HG03097 (cell line): ENCODE data around the gene TNFRSF9.
"Not testable (repeated sequence)": the region's sequence is repeated elsewhere in the genome, so short reads cannot be mapped to it uniquely, and the experiment has no call there.

Source experiments
- ATAC-seq: cut with Tn5 transposase; IDR thresholded peaks from one replicate; pipeline ENCODE4 v1.9.1; 2021; ENCODE audit not compliant: unreplicated experiment, low FRiP score

The TNFRSF9 gene

DNA sequence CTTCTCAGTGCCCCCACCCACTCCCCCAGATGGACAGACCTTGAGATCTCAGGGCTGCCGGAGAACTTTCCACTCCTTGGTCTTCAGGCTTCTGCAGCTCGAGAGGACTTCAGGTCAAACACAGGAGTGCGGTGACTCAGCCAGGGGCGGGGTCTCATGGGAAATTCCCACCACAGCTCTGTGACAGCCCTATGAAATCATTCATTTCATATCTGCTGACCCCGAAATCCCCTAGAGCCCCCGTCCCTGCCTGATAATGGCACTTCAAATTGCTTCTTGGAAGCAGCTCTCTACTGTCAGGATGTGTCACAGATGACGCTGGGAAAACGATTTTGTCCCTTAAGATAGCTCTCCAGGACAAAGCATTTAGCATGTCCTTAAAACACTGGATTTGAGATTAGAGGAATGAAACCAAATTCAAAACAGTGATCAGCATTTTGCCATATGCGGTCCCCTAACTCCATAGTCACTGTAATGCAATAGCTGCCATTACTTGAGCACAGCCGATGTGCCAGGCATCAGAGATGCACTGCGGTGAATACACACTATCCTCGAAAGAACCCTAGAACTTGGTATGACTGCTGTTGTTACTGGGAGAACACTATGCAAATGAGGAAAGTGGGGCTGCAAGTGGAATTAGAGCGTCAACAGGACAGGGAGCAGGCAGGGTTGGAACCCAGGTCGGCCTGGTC lies at the start of gene TNFRSF9:
TNFRSF9 (minus strand) TSS at position 95 of the 692 bp plus-strand sequence. CDS start 845 bp downstream, outside the sequence.
- no peak for ATAC-seq

DNA sequence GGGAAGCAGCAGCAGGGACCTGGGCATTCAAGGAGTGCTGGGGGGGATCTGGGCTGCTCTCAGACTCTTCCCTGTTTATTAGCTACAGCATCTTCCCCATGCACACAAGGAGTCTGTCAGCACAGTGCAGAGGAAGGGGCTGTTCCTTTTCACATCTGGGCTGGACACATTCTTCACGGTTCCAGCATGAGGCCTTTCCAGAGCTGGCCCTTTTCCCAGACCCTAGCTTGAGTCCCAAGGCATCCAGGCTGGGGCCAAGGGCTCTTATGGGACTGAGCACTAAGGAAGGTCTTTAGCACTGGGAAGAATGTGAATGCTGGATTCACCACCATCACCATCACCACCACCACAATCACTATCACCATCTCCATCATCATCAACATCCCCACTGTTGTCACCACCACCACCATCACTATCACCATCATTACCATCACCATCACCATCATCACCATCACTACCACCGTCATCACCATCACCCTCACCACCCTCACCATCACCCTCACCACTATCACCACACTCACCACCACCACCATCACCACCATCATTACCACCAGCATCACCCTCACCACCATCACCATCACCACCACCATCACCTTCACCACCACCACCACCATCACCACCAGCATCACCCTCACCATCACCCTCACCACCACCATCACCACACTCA lies 49.3 kb upstream of the TNFRSF9 start:
- ATAC-seq = no peak

- no peak for ATAC-seq
These were observed 47.9 kb upstream of the TNFRSF9 start for GRCh38 chr1:7988576-7988975.

DNA sequence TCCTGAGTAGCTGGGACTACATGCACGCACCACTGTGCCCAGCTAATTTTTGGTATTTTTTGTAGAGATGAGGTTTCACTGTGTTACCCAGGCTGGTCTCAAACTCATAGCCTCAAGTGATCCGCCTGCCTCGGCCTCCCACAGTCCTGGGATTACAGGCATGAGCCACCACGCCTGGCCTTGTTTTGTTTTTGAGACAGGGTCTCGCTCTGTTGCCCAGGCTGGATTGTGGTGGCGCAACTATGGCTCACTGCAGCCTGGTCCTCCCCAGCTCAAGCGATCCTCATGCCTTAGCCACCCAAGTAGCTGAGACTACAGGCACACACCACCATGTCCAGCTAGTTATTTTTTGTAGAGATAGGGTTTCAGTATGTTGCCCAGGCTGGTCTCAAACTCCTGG lies 46.9 kb upstream of the TNFRSF9 start:
- no peak for ATAC-seq

DNA sequence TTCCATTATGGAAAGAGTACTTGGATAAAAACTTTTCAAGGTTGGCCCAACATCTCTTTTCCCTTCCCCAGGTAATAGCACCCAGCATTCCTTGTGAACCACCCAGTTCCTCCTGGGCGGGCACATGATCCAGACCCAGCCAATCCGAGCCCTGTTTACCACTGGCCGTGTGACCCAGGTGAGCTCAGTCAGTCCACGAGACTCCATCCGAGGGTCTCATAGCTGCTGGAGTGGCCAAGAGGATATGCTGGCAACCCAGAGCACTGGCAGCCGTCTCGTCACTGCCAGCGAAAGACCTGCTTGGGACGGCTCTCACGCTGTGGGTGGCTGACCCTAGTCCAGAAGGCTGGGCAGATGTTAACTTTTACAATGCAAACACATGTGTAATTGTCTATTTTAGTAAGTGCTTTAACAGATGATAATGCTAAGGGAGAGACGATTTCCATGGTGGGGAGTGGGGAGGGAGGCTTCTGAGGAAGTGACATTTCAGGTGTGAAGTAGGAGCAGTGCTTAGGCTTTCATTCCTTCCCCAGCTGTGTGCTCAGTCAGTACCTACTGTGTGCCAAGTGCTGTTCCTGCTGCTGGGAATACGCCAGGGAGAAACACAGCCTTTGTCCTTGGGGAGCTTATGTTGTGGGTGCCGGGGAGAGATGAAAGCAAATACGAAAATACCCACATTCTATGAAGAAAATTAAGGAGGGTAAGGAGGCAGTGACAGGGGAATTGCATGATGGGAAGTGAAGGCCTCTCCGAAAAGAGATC lies 45.4 kb upstream of the TNFRSF9 start:
- no peak for ATAC-seq

GRCh38 chr1:7984811-7985210 lies 44.2 kb upstream of the TNFRSF9 start:
- ATAC-seq = no peak

DNA sequence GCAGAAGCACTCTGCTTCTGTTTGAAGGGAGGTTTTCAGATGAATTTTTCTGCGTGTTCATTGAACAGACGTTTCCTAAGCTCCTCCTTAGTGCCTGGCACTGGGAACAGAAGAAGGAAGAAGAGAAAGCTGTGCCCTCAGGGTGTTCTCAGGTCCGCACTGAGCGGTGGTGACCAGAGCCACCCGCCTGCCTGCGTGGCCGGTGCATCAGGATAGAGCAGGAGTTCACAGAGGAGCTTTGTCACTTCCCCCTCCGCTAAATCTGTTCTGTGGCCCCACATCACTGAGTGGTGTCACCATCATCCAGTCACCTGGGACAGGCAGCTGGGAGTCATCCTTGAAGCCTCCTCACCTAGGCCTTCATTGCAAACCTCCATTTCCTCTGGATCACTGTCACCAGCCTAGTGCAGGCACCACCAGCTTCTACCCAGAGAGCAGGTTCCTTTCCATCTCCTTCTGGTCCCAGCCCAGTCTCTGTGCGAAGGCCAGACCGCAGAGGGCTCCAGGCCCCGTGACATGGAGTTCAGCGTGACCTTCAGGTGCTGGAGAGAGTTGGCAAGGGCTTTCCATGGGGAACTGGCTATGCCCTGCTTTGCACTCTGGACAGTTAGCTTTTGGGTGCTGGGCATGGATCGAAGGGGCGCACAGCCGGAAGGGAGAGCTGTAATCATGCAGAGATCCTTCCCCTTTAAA lies 42.6 kb upstream of the TNFRSF9 start:
- ATAC-seq = no peak

DNA sequence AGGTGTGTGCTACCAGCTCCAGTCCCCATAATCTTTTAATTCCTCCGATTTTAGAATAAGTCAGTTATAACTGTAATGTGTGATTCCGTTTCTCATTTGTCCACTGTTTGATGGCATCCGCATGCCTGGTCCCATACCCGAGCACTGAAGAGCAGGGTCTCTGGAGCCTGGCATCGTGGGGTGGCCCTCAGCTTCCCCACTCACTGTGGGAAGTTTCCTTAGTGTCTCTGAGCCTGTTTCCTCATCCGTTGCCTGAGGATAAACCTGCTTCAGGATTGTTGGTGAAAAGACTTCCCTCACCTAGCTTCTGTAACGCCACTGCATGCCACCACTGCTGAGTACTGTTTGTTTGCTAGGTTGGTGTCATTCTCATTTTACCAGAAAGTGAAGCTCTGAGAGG lies 40.3 kb upstream of the TNFRSF9 start:
- no peak for ATAC-seq

DNA sequence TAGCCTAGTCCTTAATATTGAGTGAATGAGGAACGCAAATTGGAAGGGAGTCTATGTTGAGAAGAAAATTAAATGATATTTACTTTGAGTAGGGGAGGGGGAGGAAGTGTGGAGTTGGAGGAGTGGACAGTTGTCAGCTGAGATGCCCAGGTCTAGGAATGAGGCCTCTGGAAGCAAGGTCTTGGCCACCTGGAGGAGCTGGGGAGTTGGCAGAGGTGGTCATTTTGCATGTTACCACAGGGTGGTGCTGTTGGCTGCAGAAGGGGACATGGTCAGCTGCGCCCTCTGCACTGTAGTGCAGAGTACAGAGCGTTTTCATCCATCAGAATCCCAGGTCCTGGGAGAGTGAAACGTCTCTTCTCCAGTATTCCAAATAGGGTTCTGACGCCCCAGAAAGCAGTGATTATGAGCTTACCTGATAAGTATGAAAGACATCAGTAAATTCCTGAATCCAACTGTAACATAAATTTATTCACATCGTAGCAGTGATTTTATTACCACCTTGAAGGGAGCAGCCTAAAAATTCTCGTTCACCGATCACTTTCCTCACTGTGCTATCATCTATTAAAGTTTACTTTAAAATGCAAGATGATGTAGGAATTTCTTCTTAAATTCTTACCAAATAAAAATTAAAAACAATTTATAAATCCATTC lies 34.7 kb upstream of the TNFRSF9 start:
- ATAC-seq = no peak

DNA sequence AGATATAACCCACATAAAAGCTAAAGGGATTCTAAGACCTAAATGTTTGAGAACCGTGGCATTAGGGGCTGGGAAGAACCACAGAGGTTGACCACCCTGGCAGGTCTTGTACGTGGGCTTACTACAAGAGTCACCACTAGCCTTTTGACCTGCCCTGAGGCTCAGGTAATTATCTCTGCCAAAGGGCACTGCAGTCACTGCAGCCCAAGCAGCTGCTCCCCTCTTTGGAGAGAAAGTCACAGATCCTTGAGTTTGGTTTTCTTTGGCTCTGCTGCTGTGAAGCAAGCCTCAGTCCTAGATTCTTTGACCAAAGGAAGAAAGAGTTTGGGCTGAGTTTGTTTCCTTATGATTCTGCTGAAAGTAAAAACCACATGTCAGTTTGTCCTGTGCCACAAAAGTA lies 32.4 kb upstream of the TNFRSF9 start:
- ATAC-seq = no peak

DNA sequence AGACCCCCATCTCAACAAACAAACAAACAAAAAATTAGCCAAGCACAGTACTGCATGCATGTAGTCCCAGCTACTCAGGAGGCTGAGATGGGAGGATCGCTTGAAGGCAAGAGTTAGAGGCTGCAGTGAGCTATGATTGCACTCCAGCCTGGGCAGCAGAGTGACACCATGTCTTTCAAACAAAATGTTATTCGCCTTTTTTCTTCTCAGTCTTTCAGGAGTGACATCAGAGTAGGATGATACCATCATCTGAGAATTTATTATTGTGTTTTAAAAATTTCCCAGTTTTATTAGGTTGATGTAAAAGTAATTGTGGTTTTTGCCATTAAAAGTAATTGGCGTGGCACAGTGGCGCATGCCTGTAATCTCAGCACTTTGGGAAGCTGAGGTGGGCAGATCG lies 31.6 kb upstream of the TNFRSF9 start:
- ATAC-seq = no peak

GRCh38 chr1:7971024-7971423 lies 30.4 kb upstream of the TNFRSF9 start:
- no peak for ATAC-seq

- no peak for ATAC-seq
These were observed 29.6 kb upstream of the TNFRSF9 start for GRCh38 chr1:7970246-7970645.

DNA sequence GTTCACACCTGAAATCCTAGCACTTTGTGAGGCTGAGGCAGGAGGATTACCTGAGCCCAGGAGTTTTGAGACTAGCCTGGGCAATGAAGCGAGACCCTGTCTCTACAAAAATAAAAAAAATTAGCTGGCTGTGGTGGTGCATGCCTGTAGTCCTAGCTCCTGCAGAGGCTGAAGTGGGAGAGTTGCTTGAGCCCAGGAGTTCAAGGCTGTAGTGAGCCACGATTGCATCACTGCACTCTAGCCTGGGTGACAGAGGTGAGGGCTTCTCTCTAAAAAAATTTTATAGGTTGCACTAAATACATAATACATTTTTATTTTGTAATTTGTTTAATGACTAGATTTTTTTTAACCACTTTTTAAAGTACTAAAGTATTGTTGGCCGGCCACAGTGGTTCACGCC lies 27.0 kb upstream of the TNFRSF9 start:
- ATAC-seq = no peak

GRCh38 chr1:7967196-7967595 lies 26.6 kb upstream of the TNFRSF9 start:
- ATAC-seq = no peak

GRCh38 chr1:7964476-7964875 lies 23.8 kb upstream of the TNFRSF9 start:
- ATAC-seq = no peak

- not testable (repeated sequence) for ATAC-seq
These were observed 23.2 kb upstream of the TNFRSF9 start for GRCh38 chr1:7963841-7964240.

DNA sequence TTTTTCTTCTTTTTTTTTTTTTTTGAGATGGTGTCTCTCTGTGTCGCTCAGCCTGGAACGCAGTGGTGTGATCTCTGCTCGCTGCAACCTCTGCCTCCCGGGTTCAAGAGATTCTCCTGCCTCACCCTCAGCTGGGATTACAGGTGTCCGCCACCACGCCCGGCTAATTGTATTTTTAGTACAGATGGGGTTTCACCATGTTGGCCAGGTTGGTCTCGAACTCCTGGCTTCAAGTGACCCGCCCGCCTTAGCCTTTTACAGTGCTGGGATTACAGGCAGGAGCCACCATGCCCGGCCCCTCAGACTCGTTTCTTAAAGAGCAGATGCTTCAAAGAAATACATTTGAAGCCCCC lies 22.7 kb upstream of the TNFRSF9 start:
- not testable (repeated sequence) for ATAC-seq

- ATAC-seq = no peak
These were observed 22.2 kb upstream of the TNFRSF9 start for GRCh38 chr1:7962636-7963377.

DNA sequence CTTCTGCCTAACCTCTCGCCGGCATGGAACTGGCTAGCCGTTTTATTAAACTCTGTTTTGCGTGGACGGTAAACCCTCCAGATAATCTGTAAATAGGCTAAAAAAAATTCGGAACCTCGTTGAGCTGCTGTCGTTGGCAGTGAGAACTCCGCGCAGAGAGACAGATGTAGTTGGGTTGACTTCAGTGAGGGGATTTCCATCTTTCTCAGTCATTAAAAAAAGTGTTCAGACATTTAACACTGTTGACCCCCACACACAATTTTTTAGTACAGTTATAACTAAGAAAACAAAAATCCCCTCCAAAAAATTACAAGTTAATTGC lies 21.3 kb upstream of the TNFRSF9 start:
- no peak for ATAC-seq
